Neural crest cell (in vitro differentiated cells): ENCODE results near the gene ASF1A. TPM values are rescaled to one million over a fixed set of nuclear protein-coding genes. Genes with fewer than 3 reads are reported as not detected.
"Not testable (repeated sequence)": the region's sequence is repeated elsewhere in the genome, so short reads cannot be mapped to it uniquely, and the experiment has no call there.

Experiments used
- DNase-seq: peaks from one replicate; pipeline ENCODE4 v3.0.0; 2021; ENCODE audit warnings: low read depth, mixed read lengths, low spot score
- H3K27ac Mint-ChIP-seq: one replicate; pipeline ENCODE4 v1.8.0; 2021; ENCODE audit warnings: mild to moderate bottlenecking, mixed read lengths; ENCODE audit not compliant: unreplicated experiment
- H3K27me3 Mint-ChIP-seq: 2 replicates; pipeline ENCODE4 v1.8.0; 2021; ENCODE audit warnings: low read depth, mild to moderate bottlenecking, mixed read lengths
- H3K36me3 Mint-ChIP-seq: 2 replicates; pipeline ENCODE4 v1.8.0; 2021; ENCODE audit warnings: low read depth, mild to moderate bottlenecking, mixed read lengths
- H3K4me1 Mint-ChIP-seq: 2 replicates; pipeline ENCODE4 v1.8.0; 2021; ENCODE audit warnings: mixed read lengths
- H3K4me3 Mint-ChIP-seq: one replicate; pipeline ENCODE4 v1.8.0; 2021; ENCODE audit warnings: mild to moderate bottlenecking, mixed read lengths
- H3K9me3 Mint-ChIP-seq: 2 replicates; pipeline ENCODE4 v1.8.0; 2021; ENCODE audit warnings: mixed read lengths
- total RNA-seq: library from RNA; stranded (reverse); gene quantifications from 2 replicates; pipeline ENCODE4 v1.2.1, GENCODE V29; 2021
- TF ChIP-seq, protein P1 (sequence below): fragments of 200-600 bp; sonication (generic); conservative IDR thresholded peaks from 2 replicates; pipeline ENCODE4 v1.5.0; 2021; ENCODE audit warnings: antibody characterized with exemption, mild to moderate bottlenecking

ASF1A gene
- total RNA-seq, 1 donor from 2014 or later, result 39.6 TPM

DNA sequence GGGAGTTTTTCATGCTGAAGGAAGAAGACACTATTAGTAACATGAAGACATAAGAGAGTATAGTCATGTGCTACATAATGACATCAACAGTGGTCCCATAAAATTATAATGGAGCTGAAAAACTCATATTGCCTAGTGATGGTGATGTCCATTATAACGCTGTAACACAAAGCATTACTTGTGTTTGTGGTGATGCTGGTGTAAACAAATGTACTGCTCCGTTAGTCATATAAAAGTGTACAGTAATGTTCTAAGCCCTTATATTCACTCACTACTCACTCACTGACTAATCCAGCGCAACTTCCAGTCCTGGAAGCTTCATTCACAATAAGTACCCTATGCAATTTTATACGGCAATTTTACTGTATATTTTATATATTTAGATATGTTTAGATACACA, 26.8 kb upstream of the ASF1A start:
- no peak for DNase-seq
- Mint-ChIP-seq H3K27me3 (no peaks in the 10 kb centered on the region), H3K4me1 (no peaks in the 10 kb centered on the region), H3K4me3 (no peak overlapping the region), H3K27ac (no peak overlapping the region), H3K36me3 (peaks cover 42% of the 10 kb centered on the region), H3K9me3 (peaks cover 27% of the 10 kb centered on the region)
- TF ChIP-seq, protein P1, sequence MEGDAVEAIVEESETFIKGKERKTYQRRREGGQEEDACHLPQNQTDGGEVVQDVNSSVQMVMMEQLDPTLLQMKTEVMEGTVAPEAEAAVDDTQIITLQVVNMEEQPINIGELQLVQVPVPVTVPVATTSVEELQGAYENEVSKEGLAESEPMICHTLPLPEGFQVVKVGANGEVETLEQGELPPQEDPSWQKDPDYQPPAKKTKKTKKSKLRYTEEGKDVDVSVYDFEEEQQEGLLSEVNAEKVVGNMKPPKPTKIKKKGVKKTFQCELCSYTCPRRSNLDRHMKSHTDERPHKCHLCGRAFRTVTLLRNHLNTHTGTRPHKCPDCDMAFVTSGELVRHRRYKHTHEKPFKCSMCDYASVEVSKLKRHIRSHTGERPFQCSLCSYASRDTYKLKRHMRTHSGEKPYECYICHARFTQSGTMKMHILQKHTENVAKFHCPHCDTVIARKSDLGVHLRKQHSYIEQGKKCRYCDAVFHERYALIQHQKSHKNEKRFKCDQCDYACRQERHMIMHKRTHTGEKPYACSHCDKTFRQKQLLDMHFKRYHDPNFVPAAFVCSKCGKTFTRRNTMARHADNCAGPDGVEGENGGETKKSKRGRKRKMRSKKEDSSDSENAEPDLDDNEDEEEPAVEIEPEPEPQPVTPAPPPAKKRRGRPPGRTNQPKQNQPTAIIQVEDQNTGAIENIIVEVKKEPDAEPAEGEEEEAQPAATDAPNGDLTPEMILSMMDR, result no peak

DNA sequence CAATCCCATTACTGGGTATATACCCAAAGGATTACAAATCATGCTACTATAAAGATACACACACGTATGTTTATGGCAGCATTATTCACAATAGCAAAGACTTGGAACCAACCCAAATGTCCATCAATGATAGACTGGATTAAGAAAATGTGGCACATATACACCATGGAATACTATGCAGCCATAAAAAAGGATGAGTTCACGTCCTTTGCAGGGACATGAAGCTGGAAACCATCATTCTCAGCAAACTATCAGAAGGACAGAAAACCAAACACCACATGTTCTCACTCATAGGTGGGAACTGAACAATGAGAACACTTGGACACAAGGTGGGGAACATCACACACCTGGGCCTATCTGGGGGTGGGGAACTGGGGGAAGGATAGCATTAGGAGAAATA, 25.1 kb upstream of the ASF1A start:
- not testable (repeated sequence) for H3K4me1 Mint-ChIP-seq, H3K4me3 Mint-ChIP-seq, DNase-seq, H3K27me3 Mint-ChIP-seq, H3K27ac Mint-ChIP-seq
- H3K9me3 Mint-ChIP-seq, result peaks cover 22% of the 10 kb centered on the region
- peaks cover 36% of the 10 kb centered on the region for H3K36me3 Mint-ChIP-seq

DNA sequence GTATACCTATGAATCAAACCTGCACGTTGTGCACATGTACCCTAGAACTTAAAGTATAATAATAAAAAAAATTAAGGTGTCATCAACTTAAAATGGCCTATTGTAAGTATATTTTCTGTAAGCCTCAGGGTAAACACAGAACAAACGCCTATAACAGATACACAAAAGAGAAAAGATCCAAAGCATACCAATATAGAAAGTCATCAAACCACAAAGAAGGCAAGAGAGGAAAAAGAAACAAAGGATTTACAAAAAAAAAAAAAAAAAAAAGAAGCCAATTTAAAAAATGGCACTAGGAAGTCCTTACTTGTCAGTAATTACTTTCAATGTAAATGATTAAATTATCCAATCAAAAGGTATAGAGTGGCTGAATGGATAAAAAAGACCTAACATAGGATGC, 24.6 kb upstream of the ASF1A start:
- TF ChIP-seq, protein P1, result no peak
- H3K27ac Mint-ChIP-seq, result no peak overlapping the region

DNA sequence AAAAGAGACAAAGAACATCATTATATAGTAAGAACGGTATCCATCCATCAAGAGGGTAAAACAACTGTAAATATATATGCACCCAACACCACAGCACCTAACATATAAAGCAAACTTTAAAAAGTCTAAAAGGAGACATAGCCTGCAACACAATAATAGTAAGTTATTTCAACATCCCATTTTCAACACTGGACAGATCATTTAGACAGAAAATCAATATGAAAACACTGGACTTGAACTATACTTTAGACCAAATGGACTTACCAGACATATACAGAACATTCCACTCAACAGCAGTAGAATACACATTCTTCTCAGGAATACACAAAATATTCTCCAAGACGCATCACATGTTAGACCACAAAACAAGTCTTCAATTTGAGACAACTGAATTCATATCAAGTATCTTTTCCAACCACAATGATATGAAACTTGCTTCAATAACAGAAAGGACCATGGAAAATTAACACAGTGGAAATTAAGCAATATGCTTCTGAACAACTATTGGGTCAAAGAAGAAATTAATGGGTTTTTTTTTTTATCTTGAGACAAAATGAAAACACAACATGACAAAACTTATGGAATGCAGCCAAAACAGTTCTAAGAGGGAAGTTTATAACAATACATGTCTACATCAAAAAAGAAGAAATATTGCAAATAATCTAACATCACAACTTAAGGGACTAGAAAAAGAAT, 23.9 kb upstream of the ASF1A start:
- Mint-ChIP-seq H3K27ac (no peak overlapping the region), H3K36me3 (peaks cover 38% of the 10 kb centered on the region), H3K9me3 (peaks cover 22% of the 10 kb centered on the region), H3K27me3 (no peaks in the 10 kb centered on the region), H3K4me1 (no peaks in the 10 kb centered on the region), H3K4me3 (no peak overlapping the region)
- TF ChIP-seq, protein P1, result no peak
- DNase-seq, result no peak

More for the DNA sequence above, 24.6 kb upstream of the ASF1A start:
- DNase-seq, result no peak
- Mint-ChIP-seq H3K9me3 (peaks cover 22% of the 10 kb centered on the region), H3K4me3 (no peak overlapping the region), H3K4me1 (no peaks in the 10 kb centered on the region), H3K36me3 (peaks cover 37% of the 10 kb centered on the region), H3K27me3 (no peaks in the 10 kb centered on the region)

DNA sequence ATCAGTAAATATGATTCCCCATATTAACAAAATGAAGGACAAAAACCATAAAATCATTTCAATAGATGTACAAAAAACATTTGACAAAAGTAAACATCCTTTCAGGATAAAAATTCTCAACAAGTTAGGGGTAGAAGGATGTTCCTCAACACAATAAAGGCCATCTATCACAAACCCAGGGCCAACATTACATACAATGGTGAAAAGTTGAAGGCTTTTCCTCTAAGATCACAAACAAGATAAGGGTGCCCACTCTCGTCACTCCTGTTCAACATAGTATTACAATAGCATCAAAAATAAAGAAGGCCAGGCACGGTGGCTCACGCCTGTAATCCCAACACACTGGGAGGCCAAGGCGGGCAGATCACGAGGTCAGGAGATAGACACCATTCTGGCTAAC, 22.6 kb upstream of the ASF1A start:
- H3K4me3 Mint-ChIP-seq, result no peak overlapping the region
- H3K4me1 Mint-ChIP-seq, result no peaks in the 10 kb centered on the region
- H3K9me3 Mint-ChIP-seq, result peaks cover 18% of the 10 kb centered on the region
- H3K27me3 Mint-ChIP-seq, result no peaks in the 10 kb centered on the region
- TF ChIP-seq, protein P1, result no peak
- DNase-seq, result no peak
- peaks cover 33% of the 10 kb centered on the region for H3K36me3 Mint-ChIP-seq
- no peak overlapping the region for H3K27ac Mint-ChIP-seq

DNA sequence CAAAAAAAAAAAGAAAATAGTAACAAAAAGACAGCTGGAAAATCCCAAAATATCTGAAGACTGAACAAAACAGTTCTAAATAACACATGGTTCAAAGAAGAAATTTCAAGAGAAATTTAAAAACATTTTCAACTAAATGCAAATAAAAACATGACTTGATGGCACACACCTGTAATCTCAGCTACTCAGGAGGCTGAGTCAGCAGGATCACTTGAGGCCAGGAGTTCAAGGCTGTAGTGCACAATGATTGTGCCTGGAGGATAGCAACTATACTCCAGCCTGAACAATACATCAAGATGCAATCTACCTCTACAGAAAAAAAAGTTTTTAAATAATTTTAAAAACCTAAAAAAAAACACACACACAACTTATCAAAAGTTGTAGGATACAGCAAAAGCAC, 21.6 kb upstream of the ASF1A start:
- Mint-ChIP-seq H3K4me1 (no peaks in the 10 kb centered on the region), H3K27me3 (no peaks in the 10 kb centered on the region), H3K27ac (no peak overlapping the region), H3K4me3 (no peak overlapping the region), H3K36me3 (peaks cover 28% of the 10 kb centered on the region), H3K9me3 (peaks cover 11% of the 10 kb centered on the region)
- TF ChIP-seq, protein P1, result no peak
- DNase-seq, result no peak
